ENCODE data around the gene TMEM9. TPM values are rescaled to one million over a fixed set of nuclear protein-coding genes. Genes with fewer than 3 reads are reported as not detected.

TMEM9 gene
- total and polyA plus RNA-seq, 9 of the 15 experiments (the other 6 are each of a cell fraction or from before 2014, with no cell fraction given): 30.4 to 107 (median 67.6) TPM

DNA sequence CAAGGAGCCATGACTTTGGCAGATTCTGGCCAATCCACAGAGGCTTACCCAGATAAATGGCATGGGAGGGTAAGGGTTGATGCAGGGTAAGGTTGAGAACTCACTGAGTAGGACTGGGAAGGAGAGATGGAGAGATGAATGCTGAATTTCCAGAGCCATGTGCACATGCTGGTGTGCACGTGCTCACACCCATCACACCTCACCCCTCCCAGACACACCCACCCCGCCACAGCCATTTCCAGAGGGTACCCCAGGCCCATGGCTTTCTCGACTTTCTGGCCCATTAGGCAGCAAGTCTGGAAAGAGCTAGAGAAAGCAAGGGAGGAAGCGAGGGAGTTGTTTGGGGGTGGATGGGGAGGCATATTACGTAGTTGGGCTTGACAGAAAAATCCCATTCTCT, 43.7 kb downstream of the TMEM9 start:
- H2AFZ ChIP-seq (ENCODE audit: low read depth, low read length): no peak overlapping the region
- CTCF ChIA-PET (ENCODE audit: low intra/inter-chr PET ratio): interaction anchor here (0.7 kb wide), 1 partner anchor 345 kb away, joined by 3 read pairs; no protein-coding TSS in a partner anchor
- in situ Hi-C loops (cut with MboI): no loop called here
- no peak overlapping the region for H3K9ac ChIP-seq (ENCODE audit: insufficient read depth in 1 of 2, low read depth in 2 of 2, low read length in 2 of 2)
- H3K9me3 ChIP-seq (replicated peaks; ENCODE audit: control insufficient read depth, insufficient read depth, low read depth, low read length): no peaks in the 10 kb centered on the region
- no peaks in the 10 kb centered on the region for H3K36me3 ChIP-seq (ENCODE audit: control insufficient read depth, insufficient read depth, low read length)
- no peak overlapping the region for H3K4me3 ChIP-seq
- POLR2A ChIA-PET: no interaction called here
- FAIRE-seq (no peak), DNase-seq (ENCODE audit: extremely low read depth in 1 of 4, low spot score in 3 of 4) (no peak), ATAC-seq (no peak)
- H4K20me1 ChIP-seq (replicated peaks; ENCODE audit: control insufficient read depth, insufficient read depth, low read length): peaks cover 7% of the 10 kb centered on the region
- TF ChIP-seq NFYB (IDR thresholded peaks at IDR 0.05; ENCODE audit: extremely low read depth, insufficient read length) (no peak), ZNF174 (CRISPR knock-in tag; IDR thresholded peaks at IDR 0.05) (no peak), TRIM28 (IDR thresholded peaks at IDR 0.05) (no peak), BHLHE40 (IDR thresholded peaks at IDR 0.05; ENCODE audit: low read length) (peak; percentile 35; the same call in 1 of the 2 replicates), PHB (CRISPR knock-in tag; IDR thresholded peaks at IDR 0.05) (no peak)
- TF ChIP-seq, protein P1, sequence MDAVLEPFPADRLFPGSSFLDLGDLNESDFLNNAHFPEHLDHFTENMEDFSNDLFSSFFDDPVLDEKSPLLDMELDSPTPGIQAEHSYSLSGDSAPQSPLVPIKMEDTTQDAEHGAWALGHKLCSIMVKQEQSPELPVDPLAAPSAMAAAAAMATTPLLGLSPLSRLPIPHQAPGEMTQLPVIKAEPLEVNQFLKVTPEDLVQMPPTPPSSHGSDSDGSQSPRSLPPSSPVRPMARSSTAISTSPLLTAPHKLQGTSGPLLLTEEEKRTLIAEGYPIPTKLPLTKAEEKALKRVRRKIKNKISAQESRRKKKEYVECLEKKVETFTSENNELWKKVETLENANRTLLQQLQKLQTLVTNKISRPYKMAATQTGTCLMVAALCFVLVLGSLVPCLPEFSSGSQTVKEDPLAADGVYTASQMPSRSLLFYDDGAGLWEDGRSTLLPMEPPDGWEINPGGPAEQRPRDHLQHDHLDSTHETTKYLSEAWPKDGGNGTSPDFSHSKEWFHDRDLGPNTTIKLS (IDR thresholded peaks at IDR 0.05; ENCODE audit: borderline replicate concordance, low read depth): no peak
- no peaks in the 10 kb centered on the region for H3K9me1 ChIP-seq (ENCODE audit: control insufficient read depth, insufficient read depth, low read length)
- peaks cover 0 to 7% of the 10 kb centered on the region in 2 experiments; a peak in 2 of 5 replicates for H3K4me1 ChIP-seq (replicated peaks in 1 of 2; ENCODE audit: control insufficient read depth in 2 of 2, insufficient read depth in 2 of 2, low read length in 2 of 2)
- WGBS (ENCODE audit: insufficient coverage, low coverage, missing lambda C conversion rate): 0% methylated on average over 5 of the region's 5 CpGs
- intact Hi-C loops (cut with micrococcal nuclease): loop anchor here (2.0 to 10.0 kb wide), 2 partner anchors 66 to 138 kb away; no protein-coding TSS in a partner anchor
- H3K79me2 ChIP-seq (ENCODE audit: control insufficient read depth, insufficient read depth, low read length): no peaks in the 10 kb centered on the region
- H3K27ac ChIP-seq (ENCODE audit: extremely low read depth, low read depth, low read length): no peak overlapping the region
- H3K27me3 ChIP-seq (ENCODE audit: control insufficient read depth in 2 of 2, insufficient read depth in 2 of 2, low read length in 2 of 2): peaks cover 29 to 59% of the 10 kb centered on the region in 2 experiments
- no peak overlapping the region for H3K4me2 ChIP-seq (ENCODE audit: insufficient read depth, low read length)
- BruUV-seq (replicated peaks): no TSS peak

Measured in K562 (cell line).